ENCODE measurements around the gene CCDC88B.
A peak's percentile ranks its signal among the peaks of the same experiment; 100 is the strongest.

Gene CCDC88B

DNA sequence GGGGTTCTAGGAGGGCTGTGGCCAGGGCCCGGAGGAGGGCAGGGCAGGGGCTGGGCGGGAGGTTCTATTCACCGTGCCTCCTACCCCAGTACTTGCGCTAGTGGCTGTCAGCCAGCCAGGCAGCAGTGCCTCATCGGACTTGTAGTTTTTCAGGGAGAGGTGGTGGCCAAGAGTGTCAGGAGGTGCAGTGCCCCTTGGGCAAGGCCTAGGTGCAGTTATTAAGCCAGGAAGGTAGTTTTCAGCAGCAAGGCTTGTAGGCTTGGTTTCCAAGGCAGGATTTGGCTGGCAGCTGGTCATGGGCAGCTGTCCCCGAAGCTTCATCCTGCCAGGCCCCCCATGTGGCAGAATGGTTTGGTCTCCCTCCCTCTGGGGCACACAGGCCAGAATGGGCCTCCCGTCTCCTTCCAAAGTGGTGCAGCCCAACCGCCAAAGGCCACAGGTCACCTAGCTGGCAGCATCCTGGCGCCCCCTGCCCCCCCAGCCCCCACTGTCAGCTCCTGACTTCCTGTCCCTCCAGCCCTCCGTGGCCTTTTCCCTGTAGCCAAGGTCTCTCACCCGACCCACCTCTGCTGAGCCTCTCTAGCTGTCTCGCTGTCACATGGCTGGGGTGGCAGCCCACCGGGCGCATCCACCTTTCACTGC lies 8.5 kb downstream of the CCDC88B start:
- DNase-seq: no peak

DNA sequence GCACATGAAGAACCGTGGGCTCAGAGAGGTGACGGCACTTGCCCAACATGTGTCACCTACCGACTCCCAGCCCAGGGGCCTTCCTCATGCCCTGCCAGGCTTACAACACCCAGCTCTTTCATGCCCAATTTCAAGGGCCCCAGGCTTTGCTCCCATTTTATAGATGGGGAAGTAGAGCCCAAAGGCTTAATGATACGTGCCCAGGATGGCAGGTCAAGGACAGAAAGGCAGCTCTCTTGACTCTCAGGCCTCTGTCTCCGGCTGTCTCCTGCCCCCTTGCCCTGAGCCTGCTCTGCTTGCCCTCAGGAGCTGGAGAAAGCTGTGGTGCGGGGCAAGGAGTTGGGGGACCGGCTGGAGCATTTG lies 9.0 kb downstream of the CCDC88B start:
- DNase-seq: no peak

DNA sequence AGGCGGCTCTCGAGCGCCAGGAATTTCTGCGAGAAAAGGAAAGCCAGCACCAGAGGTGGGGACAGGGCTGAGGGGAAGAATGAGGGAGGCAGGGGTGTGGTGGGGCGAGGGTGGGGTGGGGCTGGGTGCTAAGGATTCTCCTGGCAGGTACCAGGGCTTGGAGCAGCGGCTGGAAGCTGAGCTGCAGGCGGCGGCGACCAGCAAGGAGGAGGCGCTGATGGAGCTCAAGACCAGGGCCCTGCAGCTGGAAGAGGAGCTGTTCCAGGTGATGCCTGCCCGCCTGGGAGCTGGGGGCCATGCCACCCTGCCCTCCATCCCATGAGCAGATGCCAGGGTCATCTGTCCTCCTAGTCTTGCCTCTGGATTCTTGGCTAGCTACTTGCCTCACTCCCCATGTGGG lies 9.4 kb downstream of the CCDC88B start:
- DNase-seq: no peak

DNA sequence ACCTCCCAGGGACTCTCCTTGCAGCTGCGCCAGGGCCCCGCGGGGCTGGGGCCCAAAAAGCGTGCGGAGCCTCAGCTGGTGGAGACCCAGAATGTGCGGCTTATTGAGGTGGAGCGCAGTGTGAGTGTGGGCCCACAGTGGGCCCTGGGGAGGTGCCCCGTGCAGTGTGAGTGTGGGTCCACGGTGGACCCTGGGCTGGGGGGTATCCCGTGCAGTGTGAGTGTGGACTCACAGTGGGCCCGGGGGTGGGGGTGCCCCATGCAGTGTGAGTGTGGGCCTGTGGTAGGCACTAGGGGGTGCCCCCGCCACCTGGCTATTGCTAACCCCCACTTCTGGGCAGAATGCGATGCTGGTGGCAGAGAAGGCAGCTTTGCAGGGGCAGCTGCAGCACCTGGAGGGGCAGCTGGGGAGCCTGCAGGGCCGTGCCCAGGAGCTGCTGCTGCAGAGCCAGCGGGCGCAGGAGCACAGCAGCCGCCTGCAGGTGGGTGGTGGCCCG lies 11.2 kb downstream of the CCDC88B start:
- no peak for DNase-seq

DNA sequence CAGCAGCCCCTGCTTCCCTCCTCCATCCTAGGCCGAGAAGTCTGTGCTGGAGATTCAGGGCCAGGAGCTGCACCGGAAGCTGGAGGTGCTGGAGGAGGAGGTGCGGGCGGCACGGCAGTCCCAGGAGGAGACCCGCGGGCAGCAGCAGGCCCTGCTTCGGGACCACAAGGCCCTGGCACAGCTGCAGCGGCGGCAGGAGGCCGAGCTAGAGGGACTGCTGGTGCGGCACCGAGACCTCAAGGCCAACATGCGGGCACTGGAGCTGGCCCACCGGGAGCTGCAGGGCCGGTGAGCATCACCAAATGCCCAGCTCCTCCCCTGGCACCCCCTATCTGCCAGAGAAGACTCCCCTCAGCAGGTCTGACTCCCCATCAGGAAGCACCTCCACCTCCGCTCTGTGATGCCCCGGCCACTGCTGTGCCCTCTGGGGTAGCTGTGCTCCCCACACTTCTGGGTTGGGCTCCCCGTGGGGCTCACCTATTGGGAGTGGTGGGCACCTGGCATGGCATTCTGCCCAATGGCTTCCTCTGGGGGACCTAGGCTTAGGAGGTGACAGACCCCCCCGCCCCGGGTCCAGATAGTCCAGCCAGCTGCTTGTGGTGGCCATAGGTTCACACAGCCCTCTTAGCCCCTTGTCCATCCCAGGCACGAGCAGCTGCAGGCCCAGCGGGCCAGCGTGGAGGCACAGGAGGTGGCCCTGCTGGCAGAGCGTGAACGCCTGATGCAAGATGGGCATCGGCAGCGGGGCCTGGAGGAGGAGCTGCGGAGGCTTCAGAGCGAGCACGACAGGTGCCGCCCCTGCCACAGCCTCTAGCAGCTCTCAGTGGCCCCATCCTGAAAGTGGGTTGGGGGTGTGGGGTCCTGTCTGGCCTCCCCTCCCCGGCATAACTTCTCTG lies 12.3 kb downstream of the CCDC88B start:
- no peak for DNase-seq

DNA sequence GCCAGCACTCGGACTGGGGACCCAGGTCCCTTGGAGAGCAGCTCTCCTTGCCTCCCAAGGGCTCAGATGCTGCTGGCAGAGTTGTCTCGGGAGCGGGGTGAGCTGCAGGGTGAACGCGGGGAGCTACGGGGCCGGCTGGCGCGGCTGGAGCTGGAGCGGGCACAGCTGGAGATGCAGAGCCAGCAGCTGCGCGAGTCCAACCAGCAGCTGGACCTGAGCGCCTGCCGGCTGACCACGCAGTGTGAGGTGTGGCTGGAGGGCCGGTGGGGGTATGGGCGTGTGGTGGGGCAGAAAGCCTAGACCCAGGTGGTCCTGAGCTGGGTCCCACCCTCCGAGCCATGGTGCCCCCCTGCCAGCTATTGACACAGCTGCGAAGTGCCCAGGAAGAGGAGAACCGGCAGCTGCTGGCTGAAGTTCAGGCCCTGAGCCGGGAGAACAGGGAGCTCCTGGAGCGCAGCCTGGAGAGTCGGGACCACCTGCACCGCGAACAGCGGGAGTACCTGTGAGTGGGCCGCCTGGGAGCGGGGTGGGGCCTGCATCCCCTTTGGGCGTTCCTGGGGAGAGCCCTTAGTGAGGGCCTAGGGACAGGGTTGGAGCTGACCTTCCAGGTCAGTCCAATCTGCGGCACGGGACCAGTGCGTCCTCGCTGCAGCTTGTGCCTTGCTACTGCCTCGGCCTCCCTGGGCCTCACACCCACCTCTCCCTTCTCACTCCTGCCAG lies 13.2 kb downstream of the CCDC88B start:
- DNase-seq: no peak

DNA sequence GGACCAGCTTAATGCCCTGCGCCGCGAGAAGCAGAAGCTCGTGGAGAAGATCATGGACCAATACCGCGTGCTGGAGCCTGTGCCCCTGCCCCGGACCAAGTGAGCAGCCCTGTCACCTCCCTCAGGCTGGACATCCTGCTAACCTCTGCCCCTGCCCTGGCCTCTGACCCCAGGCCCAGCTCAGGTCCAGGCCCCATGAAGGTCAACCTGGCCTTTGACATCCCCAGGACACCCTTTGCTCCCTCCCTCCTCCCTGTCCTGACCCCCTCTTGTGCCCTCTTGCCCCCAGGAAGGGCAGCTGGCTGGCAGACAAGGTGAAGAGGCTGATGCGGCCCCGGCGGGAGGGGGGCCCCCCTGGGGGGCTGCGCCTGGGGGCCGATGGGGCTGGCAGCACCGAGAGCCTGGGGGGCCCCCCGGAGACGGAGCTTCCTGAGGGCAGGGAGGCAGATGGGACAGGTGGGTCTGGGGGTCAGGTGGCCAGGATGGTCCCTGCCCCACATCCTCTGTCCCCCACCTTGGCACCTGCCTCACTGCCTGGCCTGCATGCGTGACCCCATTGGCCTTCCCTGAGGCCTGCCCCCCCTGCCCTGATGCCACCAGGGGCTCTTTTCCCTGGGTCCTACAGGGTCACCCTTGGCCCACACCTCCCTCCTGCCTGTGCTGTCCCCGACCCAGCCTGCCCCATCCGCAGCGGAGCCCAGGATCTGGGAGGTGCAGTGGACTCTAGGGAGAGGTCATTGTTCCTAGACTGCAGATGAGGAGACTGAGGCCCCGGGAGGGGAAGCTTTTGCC lies 13.9 kb downstream of the CCDC88B start:
- DNase-seq: no peak

DNA sequence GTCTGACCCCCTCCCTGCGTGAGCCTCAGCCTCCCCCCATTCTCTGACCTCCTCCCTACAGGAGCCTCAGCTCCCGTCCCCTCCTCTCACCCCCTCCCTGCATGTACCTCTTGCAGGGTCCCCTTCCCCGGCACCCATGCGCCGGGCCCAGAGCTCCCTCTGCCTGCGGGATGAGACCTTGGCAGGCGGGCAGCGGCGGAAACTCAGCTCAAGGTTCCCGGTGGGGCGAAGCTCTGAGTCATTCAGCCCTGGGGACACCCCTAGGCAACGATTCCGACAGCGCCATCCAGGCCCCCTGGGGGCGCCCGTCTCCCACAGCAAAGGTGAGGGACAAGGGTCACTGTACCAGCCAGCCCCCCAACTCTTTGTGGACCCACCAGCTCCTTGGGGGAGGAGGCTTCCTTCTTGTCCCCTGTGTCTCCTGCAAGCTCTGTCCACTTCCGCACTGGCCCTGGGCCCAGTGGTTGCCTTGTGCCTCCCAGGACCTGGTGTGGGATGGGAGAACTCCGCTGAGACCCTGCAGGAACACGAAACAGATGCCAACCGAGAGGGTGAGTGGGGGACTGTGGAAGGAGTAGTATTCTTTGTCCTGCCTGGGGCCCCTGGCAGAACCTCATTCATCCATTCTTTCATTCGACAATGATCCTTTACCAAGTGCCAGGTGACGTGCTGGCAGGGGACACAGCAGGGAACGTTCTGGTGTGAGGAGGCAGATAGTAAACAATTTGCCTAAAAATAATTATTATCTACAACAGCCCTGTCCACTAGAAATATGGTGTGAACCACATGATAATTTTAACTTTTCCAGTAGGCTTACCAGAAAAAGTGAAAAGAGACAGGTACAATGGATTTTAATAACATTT lies 15.3 kb downstream of the CCDC88B start:
- DNase-seq: no peak

DNA sequence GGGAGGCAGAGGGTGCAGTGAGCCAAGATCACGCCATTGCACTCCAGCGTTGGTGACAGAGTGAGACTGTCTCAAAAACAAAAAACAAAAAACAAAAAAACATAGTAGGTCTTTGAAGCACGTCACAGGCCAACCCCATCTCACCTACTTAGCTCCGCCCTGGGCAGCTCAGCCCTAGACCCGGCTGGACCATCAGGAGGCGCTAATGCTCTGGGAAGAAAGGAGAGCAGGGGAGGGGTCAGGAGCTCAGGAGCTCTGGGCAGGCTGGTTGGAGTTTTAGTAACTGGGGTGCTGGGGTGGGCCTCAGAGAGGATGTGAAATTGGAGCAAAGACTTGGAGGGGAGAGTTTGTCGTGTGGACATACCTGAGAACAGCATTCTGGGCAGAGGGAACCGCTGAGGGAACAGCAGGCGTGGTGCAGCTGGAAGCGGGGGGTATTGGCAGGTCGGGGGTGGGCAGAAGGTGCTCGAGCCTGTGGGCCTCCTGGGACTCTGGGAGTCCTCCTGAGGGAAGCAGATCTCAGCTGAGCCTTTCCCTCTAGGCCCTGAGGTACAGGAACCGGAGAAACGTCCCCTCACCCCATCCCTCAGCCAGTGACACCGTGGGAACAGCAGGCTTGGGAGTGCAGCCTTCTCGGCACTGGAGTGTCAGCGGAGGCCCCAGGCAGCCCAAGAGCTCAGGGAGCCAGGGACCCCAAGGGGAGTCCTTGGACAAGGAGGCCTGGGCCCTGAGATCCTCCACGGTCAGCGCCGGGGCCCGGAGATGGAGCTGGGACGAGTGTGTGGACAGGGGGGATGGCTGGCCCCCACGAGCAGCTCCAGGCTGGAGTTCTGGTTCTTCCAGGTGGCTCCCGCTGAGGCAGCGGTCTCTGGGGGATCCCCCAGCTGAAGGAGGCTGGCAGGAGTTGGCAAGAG lies 16.8 kb downstream of the CCDC88B start:
- DNase-seq: no peak

DNA sequence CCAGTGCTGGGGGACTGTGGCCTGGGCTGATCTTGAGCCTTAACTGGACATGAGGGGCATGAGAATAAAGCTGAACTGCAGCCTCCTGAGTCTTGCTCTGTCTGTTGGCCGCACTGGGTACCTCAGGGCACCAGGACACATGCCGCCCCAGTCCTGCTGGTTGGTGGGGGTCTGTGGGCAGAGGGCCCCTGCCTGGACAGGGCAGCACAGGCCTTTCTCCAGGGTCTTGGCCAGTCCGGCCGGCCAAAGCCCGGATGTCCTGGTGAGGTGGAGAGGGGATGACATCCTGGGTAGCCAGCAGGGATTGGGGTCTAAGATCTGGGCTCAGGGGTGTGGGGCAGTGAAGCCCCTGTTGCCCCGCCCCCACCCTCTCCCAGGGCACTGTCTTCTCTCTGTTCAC lies 17.4 kb downstream of the CCDC88B start:
- DNase-seq: no peak

DNA sequence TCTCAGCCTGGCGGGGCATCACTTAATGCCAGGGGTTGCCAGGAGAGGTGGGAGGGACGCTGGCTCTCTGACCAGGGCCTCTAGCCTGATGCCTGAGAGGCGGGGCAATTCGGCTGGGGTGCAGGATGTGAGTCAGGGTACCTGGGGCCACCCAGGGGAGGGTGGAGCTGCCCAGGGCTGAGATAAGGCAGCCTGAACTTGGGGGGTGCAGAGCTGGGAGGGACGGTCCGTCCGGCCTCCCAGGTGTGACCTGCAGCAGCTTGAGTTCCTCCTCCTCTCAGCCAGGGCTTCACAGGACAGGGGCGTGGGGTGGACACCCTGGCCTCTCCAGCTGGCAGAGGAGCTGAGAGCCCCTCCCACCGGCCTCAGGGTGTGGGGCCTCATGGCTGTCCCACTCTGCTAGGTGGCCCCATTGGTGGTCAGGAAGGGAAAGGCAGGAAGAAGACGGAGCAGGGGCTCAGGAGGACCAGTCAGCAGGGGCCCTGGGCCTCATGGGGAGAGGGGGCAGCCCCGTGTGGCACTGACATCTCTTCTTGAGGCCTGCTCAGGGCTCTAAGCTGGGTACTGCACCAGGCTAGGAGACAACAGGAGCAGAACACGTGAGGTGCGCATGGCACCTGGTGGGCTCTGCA lies 18.0 kb downstream of the CCDC88B start:
- DNase-seq: peak; percentile 77

DNA sequence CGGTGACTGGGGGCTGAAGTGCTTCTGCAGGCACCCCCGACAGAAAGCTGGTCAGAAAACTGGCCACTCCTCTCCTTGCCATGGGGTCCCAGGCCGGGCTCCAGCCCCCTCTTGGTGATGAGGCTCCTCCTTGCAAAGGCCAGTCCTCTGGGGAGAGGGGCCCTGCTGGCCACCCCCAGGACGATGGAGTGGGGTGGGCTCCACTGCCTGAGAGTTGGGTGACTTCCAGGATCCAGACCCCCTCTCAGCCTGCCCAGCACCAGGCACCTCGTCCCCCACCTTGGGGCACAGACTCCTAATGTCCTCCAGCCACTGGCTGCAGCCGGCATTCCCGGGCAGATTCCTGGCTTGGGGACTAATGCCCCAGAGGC lies 18.5 kb downstream of the CCDC88B start:
- DNase-seq: no peak

DNA sequence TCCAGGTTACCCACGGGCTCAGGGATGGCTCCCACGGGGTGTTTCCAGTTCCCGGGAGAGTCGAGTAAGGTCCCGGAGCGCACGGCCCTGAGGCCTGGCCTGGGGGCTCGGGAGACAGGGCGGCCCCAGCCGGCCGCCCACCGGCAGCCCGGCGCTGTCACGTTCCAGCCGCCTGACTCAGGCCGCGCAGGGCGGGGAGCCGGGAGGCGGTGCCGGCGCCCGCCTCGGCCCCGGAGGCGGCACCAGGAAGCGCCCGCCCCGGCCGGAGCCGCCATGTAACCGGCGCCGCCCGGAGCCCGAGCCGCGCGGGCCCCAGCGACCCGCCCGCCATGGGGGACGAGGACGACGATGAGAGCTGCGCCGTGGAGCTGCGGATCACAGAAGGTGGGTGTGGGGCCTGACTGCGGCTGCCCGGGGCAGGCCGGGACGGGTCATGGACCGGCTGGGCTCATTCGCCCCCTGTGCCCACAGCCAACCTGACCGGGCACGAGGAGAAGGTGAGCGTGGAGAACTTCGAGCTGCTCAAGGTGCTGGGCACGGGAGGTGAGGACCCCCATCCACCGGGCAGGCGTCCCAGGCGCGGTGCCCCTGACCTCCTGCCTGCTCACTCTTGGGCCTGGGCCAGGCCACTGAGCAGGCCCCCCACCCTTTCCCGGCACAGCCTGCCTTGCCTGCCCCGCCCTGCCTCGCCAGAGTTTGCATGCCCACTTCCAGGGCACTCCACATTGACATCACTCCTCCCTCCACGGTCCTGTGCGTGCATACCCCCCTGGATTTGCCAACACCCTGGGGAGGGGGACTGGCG lies 19.1 kb downstream of the CCDC88B start, which contains the start of gene RPS6KA4:
Gene RPS6KA4 (plus strand): TSS at position 256 of the 805 bp plus-strand sequence. CDS start 74 bp downstream, at position 330.
- DNase-seq: peak; percentile 85

DNA sequence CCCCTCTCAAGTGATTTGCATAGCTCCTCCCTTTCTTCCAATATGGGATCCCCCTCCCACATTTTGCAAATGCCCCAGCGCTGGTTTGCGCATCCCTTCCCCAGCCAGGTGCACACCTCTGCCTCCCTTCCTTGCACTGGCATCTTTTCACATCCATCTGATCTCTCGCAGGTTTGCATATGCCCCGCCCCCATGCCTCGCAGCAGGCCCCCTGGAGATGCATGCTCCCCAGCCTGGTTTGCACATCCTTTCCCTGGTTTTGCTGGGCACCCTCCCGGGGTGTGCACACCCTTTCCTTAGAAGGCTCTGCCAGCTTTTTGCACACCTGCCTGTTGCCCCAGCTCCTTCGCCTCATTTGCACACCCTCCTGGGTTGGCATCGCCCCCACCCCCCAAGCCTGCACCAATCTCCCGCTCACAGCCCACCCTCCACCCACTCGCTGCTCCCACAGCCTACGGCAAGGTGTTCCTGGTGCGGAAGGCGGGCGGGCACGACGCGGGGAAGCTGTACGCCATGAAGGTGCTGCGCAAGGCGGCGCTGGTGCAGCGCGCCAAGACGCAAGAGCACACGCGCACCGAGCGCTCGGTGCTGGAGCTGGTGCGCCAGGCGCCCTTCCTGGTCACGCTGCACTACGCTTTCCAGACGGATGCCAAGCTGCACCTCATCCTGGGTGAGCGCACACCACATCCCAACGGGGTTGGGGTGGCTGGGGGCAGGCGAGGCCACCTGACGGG lies 19.9 kb downstream of the CCDC88B start:
- peak; percentile 73 for DNase-seq

DNA sequence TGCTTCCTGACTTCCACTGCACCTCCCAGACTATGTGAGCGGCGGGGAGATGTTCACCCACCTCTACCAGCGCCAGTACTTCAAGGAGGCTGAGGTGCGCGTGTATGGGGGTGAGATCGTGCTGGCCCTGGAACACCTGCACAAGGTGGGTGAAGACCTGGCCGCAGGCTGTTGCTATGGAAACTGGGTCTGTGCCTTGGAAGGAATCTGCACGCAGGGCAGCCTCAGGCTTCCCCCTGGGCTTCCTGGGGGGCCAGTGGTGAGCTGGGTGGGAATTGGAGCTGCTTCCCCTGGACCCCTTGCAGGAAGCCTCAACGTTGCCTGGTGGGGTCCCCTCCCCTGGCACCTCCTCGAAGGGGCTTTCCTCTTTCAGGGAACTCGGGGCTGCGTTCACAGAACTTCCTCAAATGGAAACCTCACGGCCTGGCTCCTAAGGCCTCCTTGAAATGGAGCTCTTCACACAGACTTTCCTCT lies 20.5 kb downstream of the CCDC88B start:
- DNase-seq: no peak

DNA sequence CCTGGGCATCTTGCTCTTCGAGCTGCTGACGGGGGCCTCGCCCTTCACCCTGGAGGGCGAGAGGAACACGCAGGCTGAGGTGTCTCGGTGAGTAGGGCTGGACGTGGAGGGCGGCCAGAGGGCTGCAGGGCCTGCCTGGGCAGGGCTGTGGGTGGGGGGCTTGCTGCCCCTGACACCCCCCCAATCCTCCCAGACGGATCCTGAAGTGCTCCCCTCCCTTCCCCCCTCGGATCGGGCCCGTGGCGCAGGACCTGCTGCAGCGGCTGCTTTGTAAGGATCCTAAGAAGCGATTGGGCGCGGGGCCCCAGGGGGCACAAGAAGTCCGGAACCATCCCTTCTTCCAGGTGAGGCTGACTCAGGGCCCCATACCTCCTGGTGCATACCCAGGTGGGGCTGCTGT lies 21.7 kb downstream of the CCDC88B start:
- no peak for DNase-seq

DNA sequence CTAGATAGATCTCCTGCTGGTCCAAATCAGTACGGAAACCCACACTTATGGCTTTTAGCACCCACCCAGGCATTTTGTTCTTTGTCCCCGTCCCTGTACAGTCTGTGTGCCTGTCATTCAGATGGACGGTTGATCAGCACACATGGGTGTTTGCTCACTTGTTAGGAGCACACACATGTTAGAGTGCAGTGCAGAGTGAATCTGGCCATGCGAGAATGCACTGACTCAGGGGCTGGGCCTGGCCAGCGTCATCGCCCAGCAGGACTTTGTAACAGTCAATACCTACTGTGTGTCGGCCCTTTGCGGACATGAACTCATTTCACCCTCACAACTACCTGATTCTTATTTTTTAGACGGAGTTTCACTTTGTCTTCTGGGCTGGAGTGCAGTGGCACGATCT lies 22.3 kb downstream of the CCDC88B start:
- peak; percentile 53 for DNase-seq

DNA sequence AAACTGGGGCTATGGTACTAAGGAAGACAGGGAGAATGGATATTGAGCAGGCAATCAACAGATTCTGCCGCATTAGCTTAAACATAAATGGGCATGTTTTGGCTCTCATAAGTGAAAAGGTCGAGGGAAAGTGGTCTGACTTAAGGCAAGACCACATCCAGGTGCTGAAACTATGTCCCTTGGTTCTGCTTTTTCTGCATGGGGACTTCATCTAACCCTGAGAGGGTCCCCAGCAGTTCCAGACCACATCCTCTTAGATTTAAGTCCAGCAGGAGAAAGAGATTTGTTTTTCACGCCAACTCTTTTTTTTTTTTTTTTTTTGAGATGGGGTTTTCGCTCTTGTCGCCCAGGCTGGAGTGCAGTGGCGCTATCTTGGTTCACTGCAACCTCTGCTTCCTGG lies 24.4 kb downstream of the CCDC88B start:
- no peak for DNase-seq

All from activated effector memory CD4-positive, alpha-beta T cell treated with anti-CD3 and anti-CD28 coated beads, Interleukin-2, amount 50 U/mL, for 16 hours (primary cell).